MM.1S (cell line): Measurements from ENCODE around the gene SPOCK2.

ENCODE experiments used
- DNase-seq: peaks from one replicate; pipeline ENCODE4 v3.0.0-alpha.2; 2015
- H2AFZ ChIP-seq: fragments of 300-600 bp; sonication (generic); 2 replicates; pipeline ENCODE4 v1.6.0; 2016; ENCODE audit warnings: antibody characterized with exemption, low read length
- H3F3A ChIP-seq: fragments of 300-600 bp; sonication (generic); 2 replicates; pipeline ENCODE4 v1.6.1; 2016; ENCODE audit warnings: mild to moderate bottlenecking, antibody characterized with exemption, low read length, moderate library complexity, mixed read lengths; ENCODE audit not compliant: insufficient read depth
- H3K27ac ChIP-seq: fragments of 300-600 bp; sonication (generic); 2 replicates; pipeline ENCODE4 v1.5.1; 2016; ENCODE audit warnings: mild to moderate bottlenecking, low read length
- H3K27me3 ChIP-seq: fragments of 300-600 bp; sonication (generic); replicated peaks from 2 replicates; pipeline ENCODE4 v1.6.0; 2016; ENCODE audit warnings: low read length; ENCODE audit not compliant: insufficient read depth
- H3K36me3 ChIP-seq: fragments of 300-600 bp; sonication (generic); replicated peaks from 2 replicates; pipeline ENCODE4 v1.6.1; 2016; ENCODE audit warnings: mild to moderate bottlenecking, low read length, mixed read lengths; ENCODE audit not compliant: insufficient read depth
- H3K4me1 ChIP-seq: fragments of 300-600 bp; sonication (generic); 2 replicates; pipeline ENCODE4 v1.6.1; 2016; ENCODE audit warnings: low read length, mixed read lengths
- H3K4me2 ChIP-seq: fragments of 300-600 bp; sonication (generic); 2 replicates; pipeline ENCODE4 v1.6.0; 2016; ENCODE audit warnings: low read depth, low read length
- H3K4me3 ChIP-seq: fragments of 300-600 bp; sonication (generic); 2 replicates; pipeline ENCODE4 v1.5.1; 2016; ENCODE audit warnings: low read length, mixed read lengths
- H3K79me2 ChIP-seq: fragments of 300-600 bp; sonication (generic); 2 replicates; pipeline ENCODE4 v1.6.1; 2016; ENCODE audit warnings: mixed run types, low read length, mixed read lengths
- H3K9ac ChIP-seq: fragments of 300-600 bp; sonication (generic); 2 replicates; pipeline ENCODE4 v1.6.1; 2016; ENCODE audit warnings: low read length, mixed read lengths
- H3K9me2 ChIP-seq: fragments of 300-600 bp; sonication (generic); replicated peaks from 2 replicates; pipeline ENCODE4 v1.6.1; 2016; ENCODE audit warnings: mild to moderate bottlenecking, low read length, mixed read lengths; ENCODE audit not compliant: insufficient read depth
- H3K9me3 ChIP-seq: fragments of 300-600 bp; sonication (generic); replicated peaks from 2 replicates; pipeline ENCODE4 v1.6.1; 2016; ENCODE audit warnings: mild to moderate bottlenecking, low read length, mixed read lengths; ENCODE audit not compliant: insufficient read depth
- H4K20me1 ChIP-seq: fragments of 300-600 bp; sonication (generic); 2 replicates; pipeline ENCODE4 v1.6.1; 2016; ENCODE audit warnings: mild to moderate bottlenecking, low read length, moderate library complexity, mixed read lengths; ENCODE audit not compliant: insufficient read depth
- EZH2 ChIP-seq: fragments of 300-600 bp; sonication (generic); optimal IDR thresholded peaks from 2 replicates; pipeline ENCODE3; 2017; ENCODE audit warnings: low read depth, mild to moderate bottlenecking, antibody characterized with exemption, low read length, mixed read lengths
- EZH2phosphoT487 ChIP-seq: fragments of 300-600 bp; sonication (generic); IDR thresholded peaks from 2 replicates; pipeline ENCODE4 v1.6.1; 2018; ENCODE audit warnings: antibody characterized with exemption, low read length
- TF ChIP-seq, protein P1 (sequence below): fragments of 300-600 bp; sonication (generic); IDR thresholded peaks from 2 replicates; pipeline ENCODE4 v1.5.1; 2016; ENCODE audit warnings: antibody characterized with exemption, low read length, mixed read lengths

Gene SPOCK2

DNA sequence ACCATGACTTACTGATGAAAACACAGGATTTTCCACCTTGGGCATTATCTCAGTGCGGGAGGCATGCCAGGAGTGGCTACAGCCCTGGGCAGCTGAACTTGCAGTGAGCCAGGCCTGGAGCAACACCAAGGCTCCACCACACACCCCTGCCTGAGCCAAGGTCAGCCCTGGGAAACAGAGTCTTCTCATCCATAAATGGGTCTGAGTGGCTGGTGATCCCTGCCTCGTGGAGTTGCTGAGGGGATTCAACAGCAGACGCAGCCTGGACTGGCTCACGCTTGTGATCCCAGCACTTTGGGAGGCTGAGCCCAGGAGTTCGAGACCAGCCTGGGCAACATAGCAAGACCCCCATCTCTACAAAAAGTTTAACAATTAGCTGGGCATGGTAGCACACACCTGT lies 32.2 kb downstream of the SPOCK2 start:
- Histone ChIP-seq H3K4me1 (no peaks in the 10 kb centered on the region), H3K27me3 (no peaks in the 10 kb centered on the region), H3K9ac (no peak overlapping the region), H3F3A (no peaks in the 10 kb centered on the region), H2AFZ (no peak overlapping the region), H3K27ac (no peak overlapping the region), H3K4me2 (no peak overlapping the region), H3K4me3 (no peak overlapping the region), H3K9me2 (no peaks in the 10 kb centered on the region), H3K36me3 (no peaks in the 10 kb centered on the region), H3K9me3 (no peaks in the 10 kb centered on the region), H3K79me2 (no peaks in the 10 kb centered on the region), H4K20me1 (no peaks in the 10 kb centered on the region)
- TF ChIP-seq EZH2 = no peak
- TF ChIP-seq, protein P1, sequence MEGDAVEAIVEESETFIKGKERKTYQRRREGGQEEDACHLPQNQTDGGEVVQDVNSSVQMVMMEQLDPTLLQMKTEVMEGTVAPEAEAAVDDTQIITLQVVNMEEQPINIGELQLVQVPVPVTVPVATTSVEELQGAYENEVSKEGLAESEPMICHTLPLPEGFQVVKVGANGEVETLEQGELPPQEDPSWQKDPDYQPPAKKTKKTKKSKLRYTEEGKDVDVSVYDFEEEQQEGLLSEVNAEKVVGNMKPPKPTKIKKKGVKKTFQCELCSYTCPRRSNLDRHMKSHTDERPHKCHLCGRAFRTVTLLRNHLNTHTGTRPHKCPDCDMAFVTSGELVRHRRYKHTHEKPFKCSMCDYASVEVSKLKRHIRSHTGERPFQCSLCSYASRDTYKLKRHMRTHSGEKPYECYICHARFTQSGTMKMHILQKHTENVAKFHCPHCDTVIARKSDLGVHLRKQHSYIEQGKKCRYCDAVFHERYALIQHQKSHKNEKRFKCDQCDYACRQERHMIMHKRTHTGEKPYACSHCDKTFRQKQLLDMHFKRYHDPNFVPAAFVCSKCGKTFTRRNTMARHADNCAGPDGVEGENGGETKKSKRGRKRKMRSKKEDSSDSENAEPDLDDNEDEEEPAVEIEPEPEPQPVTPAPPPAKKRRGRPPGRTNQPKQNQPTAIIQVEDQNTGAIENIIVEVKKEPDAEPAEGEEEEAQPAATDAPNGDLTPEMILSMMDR = no peak
- DNase-seq = no peak

DNA sequence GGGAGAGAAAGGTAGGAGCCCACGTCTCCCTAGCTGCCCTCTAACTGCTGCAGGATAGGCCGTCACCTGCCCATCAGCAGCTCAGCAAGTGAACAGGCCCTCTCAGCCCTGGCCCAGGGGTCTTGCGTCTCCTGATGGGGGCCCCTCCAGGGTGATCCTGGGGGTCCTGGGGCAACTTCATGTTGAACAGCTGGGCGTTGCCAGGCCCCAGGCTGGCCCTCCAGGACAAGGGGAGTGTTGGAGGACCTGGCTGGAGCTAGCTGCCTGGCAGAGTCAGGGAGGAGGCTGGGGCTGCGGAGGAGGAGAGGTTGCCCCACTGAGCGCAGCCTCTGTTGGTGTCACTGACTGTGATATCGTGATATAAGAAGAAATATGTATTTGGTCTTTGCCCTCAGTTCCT lies 34.7 kb downstream of the SPOCK2 start:
- Histone ChIP-seq H3K79me2 (no peaks in the 10 kb centered on the region), H3K4me2 (no peak overlapping the region), H3K27me3 (no peaks in the 10 kb centered on the region), H3F3A (no peaks in the 10 kb centered on the region), H2AFZ (no peak overlapping the region), H3K4me3 (no peak overlapping the region), H3K27ac (no peak overlapping the region), H3K9ac (no peak overlapping the region), H3K9me3 (no peaks in the 10 kb centered on the region), H4K20me1 (no peaks in the 10 kb centered on the region), H3K36me3 (no peaks in the 10 kb centered on the region), H3K4me1 (no peaks in the 10 kb centered on the region), H3K9me2 (no peaks in the 10 kb centered on the region)
- no peak for DNase-seq
- TF ChIP-seq EZH2phosphoT487 (no peak), EZH2 (no peak)
- TF ChIP-seq, protein P1 = no peak

DNA sequence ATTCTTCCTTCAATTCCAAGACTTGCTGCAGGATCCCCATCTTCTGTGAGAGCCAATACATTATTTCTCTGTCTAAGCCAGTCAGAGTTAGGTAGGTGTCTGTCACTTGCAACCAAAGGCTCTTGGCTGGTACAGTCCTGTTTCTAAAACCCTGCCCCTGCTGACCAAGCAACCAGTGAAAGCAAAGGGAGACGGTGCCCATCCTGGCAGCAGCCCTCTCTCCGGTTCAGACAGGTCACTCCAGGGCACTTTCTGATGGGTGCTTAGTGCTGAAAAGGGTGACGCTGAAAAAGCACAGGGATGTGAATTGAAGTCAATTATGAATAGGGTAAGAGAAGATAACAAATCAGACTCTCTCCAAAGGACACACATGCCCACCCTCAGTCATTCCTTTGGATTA lies 37.5 kb downstream of the SPOCK2 start:
- DNase-seq = no peak
- Histone ChIP-seq H3K4me3 (no peak overlapping the region), H3K27ac (no peak overlapping the region), H3K9ac (no peak overlapping the region), H3K4me2 (no peak overlapping the region), H3K4me1 (no peaks in the 10 kb centered on the region), H3K27me3 (no peaks in the 10 kb centered on the region), H3K9me2 (no peaks in the 10 kb centered on the region), H3K36me3 (no peaks in the 10 kb centered on the region), H2AFZ (no peak overlapping the region), H4K20me1 (no peaks in the 10 kb centered on the region), H3K79me2 (no peaks in the 10 kb centered on the region), H3F3A (no peaks in the 10 kb centered on the region), H3K9me3 (no peaks in the 10 kb centered on the region)
- TF ChIP-seq, protein P1 = no peak
